Sigmoid colon (tissue), 4 donors: ENCODE data around the gene CELA3A.
A peak's percentile ranks its signal among the peaks of the same experiment; 100 is the strongest.

Source experiments
- CTCF ChIP-seq, 4 experiments: fragments of 450-650 bp in 3 of 4; fragments of 200-600 bp in 1 of 4; IDR thresholded peaks; one replicate each; pipeline ENCODE4 v1.5.1; 2016 to 2019; ENCODE audit warnings: antibody characterized with exemption in 4 of 4, mild to moderate bottlenecking in 3 of 4, moderate library complexity in 2 of 4
- POLR2A ChIP-seq, 2 donors: fragments of 450-650 bp; IDR thresholded peaks; one replicate each; pipeline ENCODE4 v1.6.1; 2016; ENCODE audit warnings: antibody characterized with exemption in 2 of 2, mild to moderate bottlenecking in 2 of 2, moderate library complexity in 2 of 2
- POLR2AphosphoS5 ChIP-seq, 4 donors: sonication (generic); formaldehyde crosslinking; IDR thresholded peaks; one replicate each; pipeline ENCODE4 v1.6.1; 2017; ENCODE audit warnings: antibody characterized with exemption in 4 of 4

GRCh38 chr1:21961337-21961736 is 40.1 kb upstream of the CELA3A start:
- TF ChIP-seq CTCF (IDR thresholded peaks at IDR 0.05) (no peak), POLR2A (IDR thresholded peaks at IDR 0.05) (no peak), POLR2AphosphoS5 (IDR thresholded peaks at IDR 0.05) (peak in 2 of 4 donors; percentile 53 to 55)
